ENCODE measurements around the gene LEPR.
"Not testable (repeated sequence)": the region's sequence is repeated elsewhere in the genome, so short reads cannot be mapped to it uniquely, and the experiment has no call there.

LEPR gene

GRCh38 chr1:65437616-65438015, 17.1 kb downstream of the LEPR start:
- DNase-seq = no peak

GRCh38 chr1:65440322-65440900, 19.9 kb downstream of the LEPR start:
- no peak for DNase-seq

GRCh38 chr1:65440915-65441314, 20.4 kb downstream of the LEPR start:
- no peak for DNase-seq

- DNase-seq = no peak
Measured at GRCh38 chr1:65441464-65441863, 21.0 kb downstream of the LEPR start.

- no peak for DNase-seq
Measured at GRCh38 chr1:65442442-65442841, 22.0 kb downstream of the LEPR start.

GRCh38 chr1:65443647-65444046, 23.2 kb downstream of the LEPR start:
- no peak for DNase-seq

- no peak for DNase-seq
Measured at GRCh38 chr1:65444128-65444640, 23.7 kb downstream of the LEPR start.

- no peak for DNase-seq
Measured at GRCh38 chr1:65445837-65446236, 25.4 kb downstream of the LEPR start.

- no peak for DNase-seq
Measured at GRCh38 chr1:65449214-65449823, 28.9 kb downstream of the LEPR start.

- not testable (repeated sequence) for DNase-seq
Measured at GRCh38 chr1:65455678-65456077, 35.2 kb downstream of the LEPR start.

GRCh38 chr1:65456481-65456880, 36.0 kb downstream of the LEPR start:
- no peak for DNase-seq

GRCh38 chr1:65457868-65458267, 37.4 kb downstream of the LEPR start:
- DNase-seq = no peak

GRCh38 chr1:65458730-65459396, 38.4 kb downstream of the LEPR start:
- DNase-seq = no peak

- DNase-seq = no peak
Measured at GRCh38 chr1:65459397-65459768, 38.9 kb downstream of the LEPR start.

GRCh38 chr1:65465837-65466236, 45.4 kb downstream of the LEPR start:
- DNase-seq = not testable (repeated sequence)

GRCh38 chr1:65467536-65467935, 47.1 kb downstream of the LEPR start:
- DNase-seq = no peak

GRCh38 chr1:65469126-65469888, 48.8 kb downstream of the LEPR start:
- no peak for DNase-seq

- no peak for DNase-seq
Measured at GRCh38 chr1:65469889-65470340, 49.4 kb downstream of the LEPR start.

Measured in T-helper 9 cell (primary cell).